NK-92 (cell line): ENCODE results near the gene DOCK1.
"Not testable (repeated sequence)": the region's sequence is repeated elsewhere in the genome, so short reads cannot be mapped to it uniquely, and the experiment has no call there.

Experiments used
- DNase-seq: peaks from one replicate; lab custom pipeline; 2025; ENCODE audit not compliant: unreplicated experiment; lab: John Stamatoyannopoulos, UW

The DOCK1 gene

DNA sequence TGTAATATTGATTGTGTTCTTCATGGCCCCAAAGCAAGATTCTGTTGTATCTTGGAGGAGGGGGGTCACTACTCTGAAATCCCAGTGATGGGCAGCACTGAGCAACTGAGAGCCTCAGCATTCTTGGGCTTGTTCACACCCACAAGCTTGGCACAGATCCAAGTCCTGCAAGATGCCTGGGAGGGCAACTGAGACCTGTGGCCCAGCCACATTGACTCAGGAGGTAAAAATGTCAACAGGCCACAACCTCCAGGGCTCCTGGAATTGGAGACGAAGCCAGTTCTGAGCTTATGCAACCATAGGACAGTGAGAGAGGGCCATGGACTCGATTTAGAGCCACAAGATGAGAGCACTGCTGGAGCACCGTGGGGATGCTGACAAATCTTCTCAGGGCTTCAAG is 3.1 kb upstream of the DOCK1 start:
- no peak for DNase-seq

DNA sequence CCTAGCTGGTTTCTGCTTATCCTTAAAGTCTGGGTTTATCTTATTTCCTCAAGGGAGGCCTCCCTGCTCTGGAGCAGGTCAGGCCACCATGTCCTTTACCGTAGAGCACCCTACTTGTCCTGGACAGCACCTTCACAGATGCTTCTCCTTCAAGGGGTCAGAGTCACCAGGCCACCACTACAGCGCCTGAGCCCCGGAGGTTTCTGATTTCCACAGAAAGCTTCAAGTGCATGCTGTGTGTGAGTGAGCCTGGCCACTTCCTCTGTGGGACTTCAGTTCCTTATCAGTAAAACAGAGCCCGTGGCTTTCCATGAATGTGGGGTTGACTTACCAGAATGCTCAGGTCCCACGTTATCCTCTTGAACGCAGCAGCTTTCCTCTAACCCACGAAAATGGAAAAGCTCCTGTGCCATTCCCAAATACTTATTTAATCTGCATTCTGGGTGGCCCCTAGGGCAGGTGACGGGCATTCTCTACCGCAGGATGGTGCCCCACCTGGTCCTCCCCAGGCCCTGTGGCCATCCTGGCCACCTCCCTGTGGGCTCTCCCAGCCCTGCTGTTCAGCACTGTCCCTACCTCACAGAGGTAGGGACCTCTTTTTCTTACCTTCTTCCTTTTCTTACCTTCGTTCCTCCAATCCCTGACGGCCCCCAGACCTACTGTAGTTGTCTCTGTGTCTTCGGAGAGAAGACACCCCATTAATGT is 1.4 kb upstream of the DOCK1 start:
- DNase-seq = no peak

DNA sequence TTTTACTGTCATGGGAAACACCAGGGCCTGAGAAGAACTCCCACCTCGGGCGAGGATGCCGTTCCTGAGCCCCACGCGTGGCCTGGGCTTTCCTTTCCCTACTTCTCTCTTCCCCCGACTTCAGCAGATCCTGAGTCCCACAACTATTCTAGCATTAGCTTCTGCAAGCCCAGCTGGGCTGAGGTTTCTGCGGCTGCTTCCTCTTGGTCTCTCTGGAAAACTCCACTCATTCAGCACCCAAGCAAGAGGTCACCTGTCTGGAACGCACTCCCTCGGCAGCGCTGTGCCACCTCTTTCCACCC is 761 bp upstream of the DOCK1 start:
- DNase-seq = no peak

DNA sequence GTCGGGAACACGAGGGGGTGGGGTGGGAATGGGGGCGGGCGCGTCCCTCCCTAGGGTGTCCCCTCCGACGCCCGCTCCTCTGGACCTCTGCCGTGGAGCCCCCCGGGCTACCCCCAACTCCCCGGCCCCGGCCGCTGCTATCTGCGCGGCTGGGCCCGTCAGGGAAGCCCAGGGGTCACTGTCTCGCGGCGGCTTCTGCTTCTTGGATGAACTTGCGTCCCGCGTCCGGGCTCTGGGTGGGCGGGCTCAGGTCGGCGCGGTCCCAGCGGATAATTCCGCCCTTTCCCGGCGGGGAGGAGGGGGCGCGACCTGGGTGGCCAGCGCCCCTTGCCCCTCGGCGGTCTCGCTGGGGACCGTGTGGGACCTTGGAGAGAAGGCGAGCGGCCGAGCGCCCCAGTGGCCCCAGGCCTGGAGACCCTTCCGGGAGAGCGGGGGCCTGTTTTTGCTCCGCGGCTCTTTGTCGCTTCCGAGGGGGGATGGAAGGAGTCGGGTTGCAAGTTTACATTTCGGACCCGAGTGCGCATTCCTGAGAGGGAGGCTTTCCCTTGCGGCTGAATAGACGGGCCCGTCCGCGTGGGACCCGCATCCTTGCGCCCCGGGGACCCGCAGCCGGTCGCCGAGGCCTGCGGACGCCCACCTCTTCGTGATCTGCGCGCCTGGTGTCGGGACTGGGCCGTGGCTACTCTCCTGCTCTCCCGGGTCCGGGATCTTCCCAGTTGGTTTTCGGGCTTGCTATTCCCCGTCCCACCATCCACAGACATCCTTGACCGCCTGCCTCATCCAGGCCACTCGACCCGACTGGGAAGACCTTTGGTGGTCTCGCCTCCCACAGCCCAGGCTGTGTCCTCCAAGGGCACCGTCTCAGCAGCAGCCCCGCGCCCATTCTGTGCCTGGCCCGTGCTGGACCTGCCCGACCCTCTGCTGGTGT is 812 bp downstream of the DOCK1 start:
- no peak for DNase-seq

DNA sequence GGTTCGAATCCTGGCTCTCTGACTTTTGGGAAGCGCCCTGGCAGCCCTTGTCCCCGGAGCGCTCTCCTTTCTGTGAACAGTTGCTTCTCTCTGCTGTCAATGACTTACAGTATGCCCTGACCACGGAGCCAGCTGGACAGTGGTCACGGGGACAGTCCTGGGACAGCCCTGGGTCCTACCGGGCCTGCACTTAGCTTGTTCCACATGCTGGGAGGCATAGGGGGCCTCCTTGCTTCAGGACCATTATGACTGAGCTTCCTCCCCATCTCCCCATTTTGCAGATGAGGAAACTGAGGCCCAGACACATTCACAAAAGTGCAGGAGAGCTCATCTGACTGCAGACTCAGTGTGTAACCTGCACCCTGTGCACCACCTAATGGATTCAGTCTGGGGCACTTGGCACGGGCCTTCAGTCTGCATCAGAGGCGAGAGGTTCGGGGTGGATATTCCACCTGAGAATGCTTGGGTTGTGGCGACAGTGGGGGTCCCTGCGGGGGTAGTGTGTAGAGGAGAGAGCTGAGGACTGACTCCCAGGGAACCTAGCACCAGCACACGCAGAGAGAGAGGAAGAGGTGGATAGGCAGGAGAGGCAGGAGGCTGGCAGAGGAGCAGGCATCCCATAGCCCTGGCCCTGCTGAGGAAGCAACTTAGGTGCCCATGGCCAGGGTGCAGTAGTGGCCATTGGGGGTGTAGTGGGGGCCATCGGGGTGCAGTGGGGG is 1.6 kb downstream of the DOCK1 start:
- DNase-seq = no peak

DNA sequence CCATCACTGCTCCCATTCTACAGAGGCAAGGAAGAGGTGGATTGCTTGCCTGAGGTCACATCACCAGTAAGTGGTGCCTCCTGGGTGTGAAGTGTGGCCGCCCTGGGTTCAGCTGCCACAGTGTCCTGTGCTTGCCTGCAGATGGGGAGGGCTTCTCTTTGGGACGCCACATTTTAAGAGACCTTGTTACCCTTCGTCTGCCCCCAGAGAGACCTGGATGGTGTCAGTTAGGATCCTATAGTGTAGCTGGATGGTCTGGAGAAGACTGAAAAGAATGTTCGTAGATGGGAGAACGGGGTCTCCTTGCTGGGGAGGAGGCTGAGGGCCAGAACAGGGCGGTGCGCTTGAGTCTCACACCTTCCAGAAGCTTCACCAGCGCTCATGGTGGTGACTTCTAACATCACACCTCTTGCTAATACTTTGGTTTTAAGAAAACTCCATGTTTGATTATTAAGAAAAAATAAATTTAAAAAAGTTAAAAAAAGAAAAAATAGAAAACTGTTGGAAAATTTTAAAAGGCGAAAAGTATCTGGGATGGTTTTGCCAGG is 2.3 kb downstream of the DOCK1 start:
- no peak for DNase-seq

DNA sequence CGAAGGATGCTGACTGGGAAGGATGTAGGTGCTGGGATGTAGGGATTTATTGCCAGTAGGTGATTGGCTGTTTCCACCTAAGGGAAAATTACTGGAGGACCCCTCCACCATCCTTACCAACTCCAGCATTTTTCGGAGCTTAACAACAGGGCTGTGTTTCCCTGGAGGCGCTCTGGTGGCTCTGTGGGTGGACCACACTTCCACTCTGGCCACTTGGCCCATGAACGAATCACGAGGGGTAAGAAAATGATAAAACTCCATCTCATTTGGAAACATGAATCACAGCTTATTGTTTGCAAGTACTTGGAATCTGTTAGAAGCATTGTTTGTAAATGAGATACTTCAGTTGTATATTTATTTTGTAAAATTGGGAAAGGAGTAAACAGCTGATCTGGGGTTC is 3.0 kb downstream of the DOCK1 start:
- no peak for DNase-seq

DNA sequence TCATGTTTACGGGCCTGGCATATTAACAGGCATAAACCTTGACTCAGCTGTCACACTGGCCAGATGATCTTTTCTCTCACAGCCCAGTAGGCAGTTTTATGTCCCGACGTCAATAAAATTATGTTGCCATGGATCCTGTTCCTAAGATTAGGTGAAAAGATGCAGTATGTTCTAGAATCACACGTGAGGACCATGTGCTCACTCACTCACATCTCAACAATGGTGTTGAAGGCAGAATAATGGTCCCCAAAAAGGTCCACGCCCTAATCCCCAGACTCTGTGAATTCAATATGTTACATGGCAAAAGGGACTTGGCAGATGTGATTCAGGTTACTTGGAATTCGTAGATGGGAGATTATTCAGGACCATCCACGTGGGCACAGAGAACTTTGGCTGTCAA is 3.5 kb downstream of the DOCK1 start:
- DNase-seq = no peak

DNA sequence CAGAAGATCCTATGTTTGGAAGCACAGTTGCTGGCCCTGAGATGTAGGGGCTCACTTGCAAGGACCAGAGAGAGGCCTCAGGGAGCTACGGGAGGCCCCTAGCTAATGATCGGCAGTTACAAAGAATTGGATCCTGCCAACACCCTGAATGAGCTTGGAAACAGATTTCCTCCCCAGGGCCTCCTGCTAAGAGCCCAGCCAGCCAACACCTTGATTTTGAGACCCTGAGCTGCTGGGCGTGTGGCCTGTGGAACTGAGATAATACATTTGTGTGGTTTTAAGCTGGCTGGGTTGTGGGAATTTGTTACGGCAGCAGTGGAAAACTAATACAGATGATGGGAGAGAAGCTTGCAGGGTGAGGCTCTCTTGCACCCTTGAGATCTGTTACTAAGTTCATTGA is 3.9 kb downstream of the DOCK1 start:
- DNase-seq = no peak

DNA sequence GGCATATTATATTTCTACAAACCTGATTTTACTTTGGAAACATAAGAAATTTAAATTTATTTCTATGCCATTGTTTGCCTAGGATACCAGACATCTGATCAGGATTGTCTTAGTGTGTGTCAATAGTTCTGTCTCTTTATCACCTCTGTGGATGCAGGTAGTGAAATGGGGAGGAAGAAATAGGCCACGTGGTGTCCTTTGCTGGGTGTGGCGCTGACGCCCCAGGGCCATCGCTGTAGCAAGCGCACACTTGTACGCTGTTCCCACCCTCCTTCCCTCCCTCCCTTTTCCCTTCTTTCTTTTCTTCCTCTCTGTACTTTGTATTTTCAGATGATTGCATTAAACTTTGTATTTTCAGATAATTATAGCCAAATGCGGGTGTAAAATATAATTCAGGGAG is 5.0 kb downstream of the DOCK1 start:
- DNase-seq = no peak

DNA sequence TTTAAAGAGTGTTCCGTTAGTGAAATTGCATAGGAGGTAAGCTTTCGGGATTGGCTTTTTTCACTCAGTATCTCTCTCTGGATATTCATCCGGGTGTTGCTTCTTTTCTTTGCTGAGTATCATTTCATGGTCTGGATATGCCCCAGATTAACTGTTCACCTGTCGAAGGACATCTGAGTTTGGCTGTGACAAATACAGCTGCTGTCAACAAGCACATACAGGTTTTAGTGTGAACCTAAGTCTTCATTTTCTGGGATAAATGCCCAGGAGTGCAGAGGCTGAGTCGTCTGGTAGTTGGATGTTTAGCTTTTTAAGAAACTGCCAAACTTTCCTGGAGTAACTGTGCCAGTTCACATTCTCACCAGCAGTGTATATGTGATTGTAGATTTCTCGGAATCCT is 5.6 kb downstream of the DOCK1 start:
- DNase-seq = no peak

DNA sequence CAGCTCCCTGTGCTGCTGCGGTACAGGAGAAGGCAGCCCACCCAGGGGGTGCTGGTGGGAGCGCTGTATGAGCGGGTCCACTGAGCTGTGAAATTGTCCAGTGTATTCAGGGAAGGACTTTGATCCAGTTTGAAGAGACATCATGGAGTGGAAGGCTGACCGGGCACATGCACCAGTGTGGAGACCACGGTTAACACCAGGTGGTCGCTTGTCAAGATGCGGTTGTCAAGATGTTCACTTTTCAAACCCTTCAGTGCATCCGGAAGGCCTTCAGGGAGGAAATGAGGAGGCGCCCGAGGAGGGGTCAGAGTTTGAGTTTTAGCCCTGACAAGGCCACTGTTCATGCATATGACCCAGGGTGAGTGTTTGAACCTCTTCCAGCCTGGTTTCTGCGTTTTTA is 6.1 kb downstream of the DOCK1 start:
- no peak for DNase-seq

DNA sequence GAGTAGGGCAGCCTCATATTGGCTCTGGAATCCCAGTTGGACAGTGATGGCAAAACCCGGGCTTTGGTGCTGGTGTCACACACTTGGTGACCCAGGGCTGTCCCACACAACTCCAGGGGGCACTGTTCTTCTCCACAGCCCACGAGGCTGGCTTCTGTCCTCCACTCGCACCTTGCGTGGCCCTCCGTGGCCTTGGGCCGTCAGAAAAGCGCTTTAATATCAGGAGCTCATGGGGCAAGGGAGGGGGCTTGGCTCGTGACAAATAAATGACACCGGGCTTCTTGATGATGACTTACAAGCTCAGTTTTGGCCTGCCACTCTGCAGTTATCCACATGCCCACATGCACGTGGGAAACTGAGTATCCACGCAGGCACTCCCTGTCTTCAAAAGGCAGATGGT is 8.1 kb downstream of the DOCK1 start:
- DNase-seq = no peak

DNA sequence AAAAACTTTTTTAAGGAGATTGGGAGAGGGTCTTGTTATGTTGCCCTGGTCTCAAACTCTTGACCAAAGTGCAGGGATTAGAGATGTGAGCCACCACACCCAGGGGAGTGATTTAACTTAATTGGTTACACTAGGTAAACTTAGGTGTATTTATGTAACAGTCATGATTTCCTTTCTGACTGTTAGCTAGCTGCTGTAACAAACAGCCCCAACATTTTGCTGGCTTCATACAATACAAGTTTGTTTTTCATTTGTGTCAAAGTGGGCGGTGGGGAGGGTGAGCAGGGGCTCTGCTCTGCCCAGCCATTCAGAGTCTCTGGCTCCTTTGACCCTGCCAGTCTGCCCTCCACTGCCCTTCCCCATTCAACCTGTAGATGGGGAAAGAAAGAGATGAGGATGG is 9.3 kb downstream of the DOCK1 start:
- no peak for DNase-seq

DNA sequence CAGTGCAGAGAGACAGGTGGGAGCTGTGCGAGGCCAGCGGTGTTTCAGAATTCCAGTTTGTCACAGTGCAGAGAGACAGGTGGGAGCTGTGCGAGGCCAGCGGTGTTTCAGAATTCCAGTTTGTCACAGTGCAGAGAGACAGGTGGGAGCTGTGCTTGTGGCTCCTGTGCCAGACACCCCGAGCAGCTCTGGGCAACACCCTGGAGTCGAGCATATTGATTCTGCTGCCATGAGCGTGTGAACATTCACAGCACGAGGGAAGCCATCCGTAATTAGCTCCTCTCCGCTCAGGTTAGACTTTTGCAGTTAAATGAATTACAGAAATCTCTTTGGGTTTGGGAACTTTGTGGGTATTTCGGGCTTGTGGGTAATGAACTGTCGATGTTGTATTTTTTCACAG is 11.7 kb downstream of the DOCK1 start:
- not testable (repeated sequence) for DNase-seq

DNA sequence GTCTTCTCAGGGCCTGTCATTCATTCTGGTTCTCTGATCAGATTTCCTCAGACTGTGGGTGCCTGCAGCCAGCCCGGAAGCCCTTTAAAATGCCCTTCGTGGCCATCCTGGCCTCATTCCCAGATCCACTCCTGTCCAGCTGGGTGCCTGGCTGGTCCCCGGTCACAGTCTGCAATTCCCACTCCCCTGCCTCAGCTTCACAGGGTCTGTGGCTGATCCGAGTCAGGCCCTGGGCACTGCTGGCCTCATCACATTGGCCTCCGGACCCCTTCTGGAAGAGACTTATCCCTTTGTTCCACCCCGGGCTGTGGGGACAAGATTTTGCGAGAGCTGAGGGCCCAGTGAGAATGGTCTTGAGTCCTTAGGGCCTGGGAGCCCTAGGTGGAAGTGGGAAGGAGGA is 12.1 kb downstream of the DOCK1 start:
- DNase-seq = no peak

DNA sequence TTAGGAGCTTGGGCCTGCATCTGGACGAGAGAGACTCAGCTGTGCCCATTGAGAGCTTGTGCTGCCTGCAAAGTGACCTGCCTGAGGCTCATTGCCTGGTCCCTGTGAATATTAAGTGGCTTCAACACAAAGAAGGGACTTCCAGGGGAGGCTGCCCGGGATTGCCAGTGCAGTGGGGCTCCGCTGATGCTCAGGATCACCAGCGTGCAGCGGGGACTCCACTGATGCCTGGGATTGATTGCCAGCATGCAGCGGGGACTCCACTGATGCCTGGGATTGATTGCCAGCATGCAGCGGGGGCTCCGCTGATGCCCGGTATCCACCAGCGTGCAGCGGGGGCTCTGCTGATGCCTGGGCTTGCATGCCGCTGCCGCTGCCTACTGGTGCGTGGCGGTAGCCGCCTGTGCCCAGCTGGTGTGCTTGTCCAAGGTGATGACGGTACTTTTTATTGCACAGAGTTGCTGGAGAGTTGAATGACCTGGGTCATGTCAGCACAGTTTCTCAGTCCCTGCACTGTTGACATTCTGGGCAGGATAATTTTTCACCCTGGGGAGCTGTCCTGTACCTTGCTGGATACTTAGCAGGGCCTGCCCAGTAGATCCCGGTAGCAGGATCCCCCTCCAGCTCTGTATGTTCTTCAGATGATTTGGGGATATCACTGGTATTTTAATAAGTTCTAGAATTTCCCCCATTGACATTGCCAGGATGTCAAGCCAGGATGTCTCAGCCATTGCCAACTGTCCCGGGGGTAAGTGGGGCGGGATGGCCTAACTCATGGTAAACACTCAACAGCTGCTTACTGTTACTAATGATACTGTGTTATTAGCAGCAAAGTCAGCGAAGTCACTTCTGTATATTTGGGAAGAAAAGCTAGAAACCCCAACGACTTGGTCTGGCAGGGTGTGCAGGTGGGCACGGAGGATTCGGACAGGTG is 13.0 kb downstream of the DOCK1 start:
- no peak for DNase-seq

DNA sequence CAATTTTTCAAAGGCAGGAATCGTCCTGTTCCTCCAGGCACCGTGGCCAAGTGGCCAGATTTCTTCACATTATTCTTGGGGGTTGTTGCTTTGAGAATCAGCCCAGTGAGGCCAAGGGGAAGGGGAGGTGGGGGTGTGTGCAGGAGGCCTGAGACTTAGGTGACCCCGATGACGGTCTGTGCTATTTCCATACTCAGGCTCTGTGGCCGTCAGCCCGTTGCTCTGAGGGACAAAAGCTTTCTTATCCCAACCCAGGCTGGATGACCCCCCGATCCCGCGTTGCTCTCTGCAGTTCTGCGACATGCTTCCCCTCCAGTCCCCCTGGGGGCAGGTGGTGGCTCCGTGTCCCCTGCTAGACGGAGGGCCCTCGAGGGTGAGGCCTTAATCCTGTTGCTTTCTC is 14.2 kb downstream of the DOCK1 start:
- DNase-seq = no peak

DNA sequence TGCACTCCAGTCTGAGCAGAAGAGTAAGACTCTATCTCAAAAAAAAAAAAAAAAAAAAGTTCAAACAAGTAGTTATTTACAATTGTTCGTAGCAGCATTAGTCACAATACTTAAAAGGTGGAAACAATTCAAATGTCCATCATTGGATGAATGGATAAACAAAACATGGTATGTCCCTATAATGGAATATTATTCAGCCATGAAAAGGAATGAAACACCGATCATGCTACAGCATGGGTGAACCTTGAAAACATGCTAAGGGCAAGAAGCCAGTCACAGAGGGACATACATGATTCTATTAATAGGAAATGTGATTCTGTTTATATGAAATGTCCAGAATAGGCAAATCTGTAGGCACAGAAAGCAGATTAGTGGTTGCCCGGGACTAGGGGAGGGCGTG is 15.9 kb downstream of the DOCK1 start:
- no peak for DNase-seq

DNA sequence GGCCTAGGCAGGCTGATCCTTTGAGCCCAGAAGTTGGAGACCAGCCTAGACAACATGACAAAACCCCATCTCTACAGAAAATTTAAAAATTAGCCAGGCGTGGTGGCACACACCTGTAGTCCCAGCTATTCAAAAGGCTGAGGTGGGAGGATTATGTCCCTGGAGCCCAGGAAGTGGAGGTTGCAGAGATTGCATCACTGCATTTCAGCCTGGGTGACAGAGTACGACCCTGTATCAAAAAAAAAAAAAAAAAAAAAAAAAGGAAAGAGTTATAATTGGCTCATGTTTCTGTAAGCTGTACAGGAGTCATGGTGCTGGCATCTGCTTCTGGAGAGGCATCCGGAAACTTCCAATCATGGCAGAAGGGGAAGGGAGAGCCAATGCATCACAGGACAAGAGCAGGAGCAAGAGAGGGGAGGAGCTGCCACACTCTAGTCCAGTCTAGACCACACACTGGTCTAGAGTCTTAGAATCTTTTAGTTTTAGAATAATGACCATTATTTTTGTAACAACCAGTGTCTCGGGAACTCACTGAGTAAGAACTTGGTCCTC is 16.8 kb downstream of the DOCK1 start:
- no peak for DNase-seq
